HepG2 (cell line): ENCODE results near the gene IGFN1. TPM values are rescaled to one million over a fixed set of nuclear protein-coding genes. Genes with fewer than 3 reads are reported as not detected.

Source experiments
- ATAC-seq: fragments of 200-7000 bp; cut with Tn5 transposase; 3 replicates; pipeline ENCODE4 v1.9.1; 2020; ENCODE audit warnings: mild to moderate bottlenecking, moderate library complexity
- BruUV-seq: library from RNA; stranded (reverse); fragments of 400-500 nt; replicated peaks from 2 replicates; lab custom pipeline; 2021; lab: Mats Ljungman, UMichigan
- CTCF ChIA-PET: fragments of 300-600 bp; formaldehyde crosslinking; extraction: SDS; loops from one replicate; lab custom pipeline; 2021; ENCODE audit warnings: low total read pairs, inconsistent platforms, low intra/inter-chr PET ratio; lab: Yijun Ruan, JAX
- POLR2A ChIA-PET: fragments of 350-600 bp; sonication (Branson Sonifier 250); formaldehyde crosslinking; loops from one replicate; lab custom pipeline; 2020; ENCODE audit warnings: antibody characterized with exemption, inconsistent platforms; lab: Yijun Ruan, JAX
- DNase-seq: peaks from one replicate; pipeline ENCODE4 v3.0.0-alpha.2; 2015; ENCODE audit warnings: low spot score
- FAIRE-seq: peaks from 3 replicates; lab custom pipeline; 2011; peaks lifted over from hg19 to GRCh38; lab: Jason Lieb, UNC
- H2AFZ ChIP-seq: one replicate; pipeline ENCODE4 v1.6.1; 2011; ENCODE audit warnings: low read length, inconsistent platforms
- H3K27ac ChIP-seq: fragments of 300-600 bp; 3 replicates; pipeline ENCODE4 v1.8.0; 2011; ENCODE audit warnings: mixed run types, mild to moderate bottlenecking, mixed read lengths, low read length, inconsistent platforms; ENCODE audit not compliant: insufficient read depth; ENCODE audit errors: extremely low read length
- H3K27me3 ChIP-seq, 2 experiments: fragments of 200-600 bp in 1 of 2; 2 replicates in 1 of 2; 3 replicates in 1 of 2; pipeline versions ENCODE4 v1.6.0 to v1.8.0; 2011; ENCODE audit warnings: low read length in 2 of 2, mild to moderate bottlenecking in 2 of 2, moderate library complexity in 2 of 2, inconsistent platforms in 1 of 2; ENCODE audit not compliant: insufficient read depth in 2 of 2, control insufficient read depth in 1 of 2
- H3K36me3 ChIP-seq, 2 experiments: fragments of 200-600 bp in 1 of 2; replicated peaks in 1 of 2; 2 replicates in 1 of 2; 3 replicates in 1 of 2; pipeline versions ENCODE4 v1.5.1 to v1.8.0; 2011; ENCODE audit warnings: low read length in 2 of 2, inconsistent platforms in 1 of 2; ENCODE audit not compliant: insufficient read depth in 2 of 2, control insufficient read depth in 1 of 2
- H3K4me1 ChIP-seq: 2 replicates; pipeline ENCODE4 v1.5.1; 2012; ENCODE audit warnings: low read length, inconsistent platforms; ENCODE audit not compliant: insufficient read depth
- H3K4me2 ChIP-seq: 2 replicates; pipeline ENCODE4 v1.6.0; 2011; ENCODE audit warnings: low read depth, low read length, inconsistent platforms
- H3K4me3 ChIP-seq, 3 experiments: fragments of 200-600 bp in 1 of 3; sonication (generic), shearing (Covaris generic) in 1 of 3; replicated peaks in 1 of 3; 2 replicates each; pipeline ENCODE4 v1.5.1; 2011 to 2016; ENCODE audit warnings: low read length in 3 of 3, inconsistent platforms in 2 of 3, low read depth in 2 of 3, mild to moderate bottlenecking in 2 of 3, control low read depth in 1 of 3, mixed read lengths in 1 of 3; ENCODE audit not compliant: insufficient read depth in 1 of 3
- H3K79me2 ChIP-seq: one replicate; pipeline ENCODE4 v1.6.1; 2011; ENCODE audit warnings: low read length, inconsistent platforms; ENCODE audit not compliant: insufficient read depth
- H3K9ac ChIP-seq: 2 replicates; pipeline ENCODE4 v1.6.0; 2011; ENCODE audit warnings: mild to moderate bottlenecking, low read depth, low read length, inconsistent platforms; ENCODE audit not compliant: insufficient read depth
- H3K9me3 ChIP-seq: 2 replicates; pipeline ENCODE4 v1.5.1; 2012; ENCODE audit warnings: mild to moderate bottlenecking, low read length
- H4K20me1 ChIP-seq: 2 replicates; pipeline ENCODE4 v1.6.0; 2011; ENCODE audit warnings: inconsistent platforms, mild to moderate bottlenecking, low read length, moderate library complexity; ENCODE audit not compliant: insufficient read depth
- HNF1A ChIP-seq, 2 experiments: sonication (generic) in 1 of 2; formaldehyde crosslinking in 1 of 2; IDR thresholded peaks; 2 replicates each; pipeline versions ENCODE4 v1.4.0 to v1.6.1; 2016 to 2020; ENCODE audit warnings: borderline replicate concordance in 1 of 2, low read depth in 1 of 2, mild to moderate bottlenecking in 1 of 2, missing genetic modification reagents in 1 of 2
- KAT8 ChIP-seq: IDR thresholded peaks from 2 replicates; pipeline ENCODE4 v1.6.1; 2016; ENCODE audit warnings: missing genetic modification reagents, missing compliant biosample characterization
- KMT2A ChIP-seq: sonication (generic); formaldehyde crosslinking; IDR thresholded peaks from 2 replicates; pipeline ENCODE4 v1.4.0; 2020; ENCODE audit warnings: missing genetic modification reagents
- NFIC ChIP-seq: IDR thresholded peaks from 2 replicates; pipeline ENCODE4 v1.6.1; 2012; ENCODE audit warnings: mild to moderate bottlenecking, low read length, inconsistent platforms
- SMARCE1 ChIP-seq: fragments of 450-650 bp; IDR thresholded peaks from 2 replicates; pipeline ENCODE4 v1.6.1; 2017; ENCODE audit warnings: borderline replicate concordance
- SOX5 ChIP-seq: IDR thresholded peaks from 2 replicates; pipeline ENCODE4 v1.6.1; 2016; ENCODE audit warnings: borderline replicate concordance
- STAT5B ChIP-seq: sonication (generic); formaldehyde crosslinking; IDR thresholded peaks from 2 replicates; pipeline ENCODE4 v1.4.0; 2020; ENCODE audit warnings: missing genetic modification reagents
- TEF ChIP-seq: sonication (generic); formaldehyde crosslinking; IDR thresholded peaks from 2 replicates; pipeline ENCODE4 v1.5.0; 2020; ENCODE audit warnings: missing genetic modification reagents
- ZBTB26 ChIP-seq: IDR thresholded peaks from 2 replicates; pipeline ENCODE4 v1.6.1; 2016; ENCODE audit warnings: missing compliant biosample characterization, missing genetic modification reagents, borderline replicate concordance
- ZNF382 ChIP-seq: sonication (generic); formaldehyde crosslinking; IDR thresholded peaks from 2 replicates; pipeline ENCODE4 v1.5.0; 2020; ENCODE audit warnings: missing genetic modification reagents, mild to moderate bottlenecking, borderline replicate concordance
- ZNF44 ChIP-seq: sonication (generic); formaldehyde crosslinking; IDR thresholded peaks from 2 replicates; pipeline ENCODE4 v1.5.1; 2020; ENCODE audit warnings: mild to moderate bottlenecking, missing genetic modification reagents
- ZNF468 ChIP-seq: sonication (generic); formaldehyde crosslinking; IDR thresholded peaks from 2 replicates; pipeline ENCODE4 v1.8.0; 2022; ENCODE audit warnings: mild to moderate bottlenecking, moderate library complexity, missing genetic modification reagents
- WGBS: methylation state at CpG from one replicate; pipeline ENCODE4 v1.1.6; 2017; ENCODE audit warnings: low lambda C conversion rate; 5-methylcytosine and 5-hydroxymethylcytosine counted together
- in situ Hi-C: cut with HindIII; loops from 2 replicates; pipeline ENCODE4 v1.10.0; 2017; ENCODE audit warnings: low pct_unique_long_range_greater_than_20kb; ENCODE audit not compliant: extremely low pct_ligation_motif_present
- intact Hi-C: fragments of 100-400 bp; cut with micrococcal nuclease; formaldehyde crosslinking; loops from one replicate; pipeline ENCODE4 v1.10.0; 2022; ENCODE audit not compliant: unreplicated experiment
- polyA plus RNA-seq, 8 experiments: library from polyadenylated mRNA; depleted of rRNA in 3 of 8; stranded (reverse) in 7 of 8; unstranded in 1 of 8; fragments of >200 nt; fragmentation: Illumina TruSeq in 4 of 8; extraction: Trizol in 4 of 8; gene quantifications; 2 replicates each; pipeline versions ENCODE4 v1.2.1 to v1.2.3, GENCODE V29; 2011 to 2016; ENCODE audit warnings: low read depth in 4 of 8, missing spikeins in 1 of 8, mixed read lengths in 1 of 8; ENCODE audit not compliant: insufficient read depth in 1 of 8
- total RNA-seq, 5 experiments: library from RNA; depleted of rRNA; stranded (reverse); fragments of >200 nt; fragmentation: Illumina TruSeq; extraction: Trizol; gene quantifications; 2 replicates each; pipeline ENCODE4 v1.2.3, GENCODE V29; 2016; ENCODE audit warnings: low read depth in 1 of 5

IGFN1 gene
- total and polyA plus RNA-seq, 2 of the 13 experiments (the other 11 are each of a cell fraction or from before 2014, with no cell fraction given) = 0.04 to 0.05 TPM

GRCh38 chr1:201275253-201275666 lies 84.6 kb downstream of the IGFN1 start:
- no peak for FAIRE-seq
- intact Hi-C loops (no loop called here), in situ Hi-C loops (no loop called here)
- Histone ChIP-seq H3K36me3 (no peaks in the 10 kb centered on the region), H3K79me2 (no peaks in the 10 kb centered on the region), H4K20me1 (no peaks in the 10 kb centered on the region), H3K4me1 (no peaks in the 10 kb centered on the region), H3K27ac (no peak overlapping the region), H2AFZ (no peak overlapping the region), H3K27me3 (peaks cover 2 to 42% of the 10 kb centered on the region in 2 experiments; a peak in 2 of 5 replicates), H3K4me2 (no peak overlapping the region), H3K4me3 (no peak overlapping the region), H3K9ac (no peak overlapping the region), H3K9me3 (no peaks in the 10 kb centered on the region)
- TF ChIP-seq HNF1A (IDR thresholded peaks at IDR 0.05; ENCODE audit: low read depth) (no peak), HNF1A (CRISPR knock-in tag; IDR thresholded peaks at IDR 0.05; ENCODE audit: borderline replicate concordance) (no peak), ZNF44 (CRISPR knock-in tag) (no peak), ZNF382 (CRISPR knock-in tag) (no peak), ZNF468 (CRISPR knock-in tag) (no peak), SMARCE1 (no peak), KMT2A (CRISPR knock-in tag) (no peak), SOX5 (no peak), KAT8 (CRISPR knock-in tag) (no peak), ZBTB26 (no peak), TEF (CRISPR knock-in tag) (no peak), NFIC (no peak), STAT5B (CRISPR knock-in tag) (no peak)
- no peak for ATAC-seq
- ChIA-PET POLR2A (no interaction called here), CTCF (no interaction called here)
- no TSS peak for BruUV-seq
- DNase-seq = no peak
- WGBS = 34% methylated on average over 9 of the region's 15 CpGs
